H1 (cell line): Measurements from ENCODE around the gene RUSC2. TPM values are rescaled to one million over a fixed set of nuclear protein-coding genes. Genes with fewer than 3 reads are reported as not detected.

ENCODE experiments used
- CTCF ChIA-PET: fragments of 300-600 bp; sonication (Branson Sonifier 250); formaldehyde crosslinking; loops from one replicate; lab custom pipeline; 2021; ENCODE audit not compliant: partially characterized antibody; lab: Charles Lee
- POLR2A ChIA-PET: fragments of 300-600 bp; sonication (Branson Sonifier 250); formaldehyde crosslinking; loops from one replicate; lab custom pipeline; 2021; ENCODE audit warnings: inconsistent platforms; ENCODE audit not compliant: partially characterized antibody; lab: Charles Lee
- DNase-seq, 2 experiments: peaks; one replicate each; pipeline versions ENCODE4 v3.0.0 to v3.0.0-alpha.2; 2010 to 2022; ENCODE audit warnings: low spot score in 2 of 2, low read depth in 1 of 2, mixed read lengths in 1 of 2
- FAIRE-seq: peaks from 2 replicates; lab custom pipeline; 2011; peaks lifted over from hg19 to GRCh38; lab: Jason Lieb, UNC
- H2AFZ ChIP-seq: 2 replicates; pipeline ENCODE4 v1.8.1; 2012; ENCODE audit warnings: low read length, inconsistent platforms
- H2AK5ac ChIP-seq: 2 replicates; pipeline ENCODE4 v1.6.1; 2013; ENCODE audit warnings: low read depth, low read length
- H2BK120ac ChIP-seq: replicated peaks from 2 replicates; pipeline ENCODE3; 2013; ENCODE audit warnings: low read depth, low read length, inconsistent platforms
- H2BK12ac ChIP-seq: 2 replicates; pipeline ENCODE4 v1.6.1; 2013; ENCODE audit warnings: low read depth, low read length
- H2BK15ac ChIP-seq: 2 replicates; pipeline ENCODE4 v1.6.1; 2013; ENCODE audit warnings: low read length
- H2BK20ac ChIP-seq: 2 replicates; pipeline ENCODE4 v1.6.1; 2013; ENCODE audit warnings: low read length
- H2BK5ac ChIP-seq: 2 replicates; pipeline ENCODE4 v1.6.1; 2013; ENCODE audit warnings: low read depth, low read length
- H3K14ac ChIP-seq: 2 replicates; pipeline ENCODE4 v1.6.1; 2013; ENCODE audit warnings: inconsistent platforms; ENCODE audit not compliant: insufficient read length
- H3K18ac ChIP-seq: 2 replicates; pipeline ENCODE4 v1.6.1; 2013; ENCODE audit warnings: low read length; ENCODE audit errors: extremely low read depth
- H3K23ac ChIP-seq: 2 replicates; pipeline ENCODE4 v1.6.1; 2013; ENCODE audit warnings: inconsistent platforms; ENCODE audit not compliant: insufficient read length
- H3K23me2 ChIP-seq: 2 replicates; pipeline ENCODE4 v1.6.1; 2013; ENCODE audit warnings: low read depth, low read length
- H3K27ac ChIP-seq: 2 replicates; pipeline ENCODE4 v1.6.1; 2011; ENCODE audit warnings: low read depth, low read length, inconsistent platforms
- H3K27me3 ChIP-seq, 4 experiments: replicated peaks in 1 of 4; 1 replicate in 1 of 4; 2 replicates in 3 of 4; pipeline versions ENCODE4 v1.6.1 to v1.8.1; 2011 to 2013; ENCODE audit warnings: low read length in 3 of 4, mild to moderate bottlenecking in 3 of 4, inconsistent platforms in 2 of 4, mixed read lengths in 2 of 4, moderate library complexity in 1 of 4; ENCODE audit not compliant: control insufficient read depth in 3 of 4, insufficient read depth in 3 of 4; ENCODE audit errors: extremely low read depth in 1 of 4
- H3K36me3 ChIP-seq, 4 experiments: 2 replicates each; pipeline versions ENCODE4 v1.6.1 to v1.8.1; 2011 to 2013; ENCODE audit warnings: mild to moderate bottlenecking in 4 of 4, low read length in 3 of 4, moderate library complexity in 2 of 4, control low read depth in 1 of 4, inconsistent platforms in 1 of 4; ENCODE audit not compliant: insufficient read depth in 4 of 4, control insufficient read depth in 2 of 4
- H3K4ac ChIP-seq: replicated peaks from 2 replicates; pipeline ENCODE3; 2013; ENCODE audit warnings: low read length, low read depth, mixed read lengths, inconsistent platforms; ENCODE audit not compliant: insufficient read length
- H3K4me1 ChIP-seq, 4 experiments: replicated peaks in 1 of 4; 1 replicate in 1 of 4; 2 replicates in 3 of 4; pipeline versions ENCODE4 v1.6.1 to v1.8.1; 2011 to 2013; ENCODE audit warnings: low read length in 3 of 4, inconsistent platforms in 2 of 4, mixed read lengths in 1 of 4; ENCODE audit not compliant: insufficient read depth in 4 of 4, control insufficient read depth in 3 of 4
- H3K4me2 ChIP-seq, 2 experiments: 2 replicates each; pipeline versions ENCODE4 v1.6.1 to v1.8.1; 2011 to 2013; ENCODE audit warnings: low read depth in 2 of 2, low read length in 2 of 2, control low read depth in 1 of 2, inconsistent platforms in 1 of 2, mild to moderate bottlenecking in 1 of 2; ENCODE audit not compliant: insufficient read depth in 1 of 2
- H3K4me3 ChIP-seq, 4 experiments: fragments of 200-600, 300-600 bp in 1 of 4; sonication (generic), shearing (Covaris generic), sonication (Bioruptor Twin) in 1 of 4; 2 replicates each; pipeline versions ENCODE4 v1.5.1 to v1.8.1; 2011 to 2016; ENCODE audit warnings: low read length in 4 of 4, low read depth in 3 of 4, control low read depth in 2 of 4, inconsistent platforms in 2 of 4, mild to moderate bottlenecking in 2 of 4, mixed read lengths in 1 of 4, moderate library complexity in 1 of 4; ENCODE audit not compliant: insufficient read depth in 2 of 4; ENCODE audit errors: extremely low read depth in 1 of 4
- H3K56ac ChIP-seq: replicated peaks from 2 replicates; pipeline ENCODE3; 2013; ENCODE audit warnings: low read depth, mild to moderate bottlenecking, mixed read lengths, low read length, inconsistent platforms; ENCODE audit not compliant: insufficient read length
- H3K79me1 ChIP-seq: 2 replicates; pipeline ENCODE4 v1.6.1; 2013; ENCODE audit warnings: low read depth, low read length, control low read depth
- H3K79me2 ChIP-seq, 2 experiments: 2 replicates each; pipeline versions ENCODE4 v1.6.1 to v1.8.1; 2012 to 2013; ENCODE audit warnings: low read length in 2 of 2, mild to moderate bottlenecking in 2 of 2, inconsistent platforms in 1 of 2; ENCODE audit not compliant: insufficient read depth in 2 of 2, control insufficient read depth in 1 of 2
- H3K9ac ChIP-seq, 4 experiments: replicated peaks in 1 of 4; 1 replicate in 1 of 4; 2 replicates in 3 of 4; pipeline versions ENCODE4 v1.6.1 to v1.8.1; 2011 to 2013; ENCODE audit warnings: low read depth in 3 of 4, low read length in 3 of 4, control low read depth in 2 of 4, mild to moderate bottlenecking in 2 of 4, moderate library complexity in 2 of 4, inconsistent platforms in 1 of 4; ENCODE audit errors: extremely low read depth in 1 of 4
- H3K9me3 ChIP-seq, 2 experiments: 2 replicates each; pipeline versions ENCODE4 v1.6.1 to v1.8.1; 2012 to 2013; ENCODE audit warnings: mild to moderate bottlenecking in 2 of 2, moderate library complexity in 2 of 2, control low read depth in 1 of 2, inconsistent platforms in 1 of 2, low read depth in 1 of 2, low read length in 1 of 2, mixed read lengths in 1 of 2; ENCODE audit not compliant: insufficient read depth in 2 of 2
- H4K20me1 ChIP-seq, 2 experiments: replicated peaks in 1 of 2; 2 replicates each; pipeline versions ENCODE3 to v1.8.1; 2011 to 2013; ENCODE audit warnings: inconsistent platforms in 2 of 2, low read length in 2 of 2, mild to moderate bottlenecking in 1 of 2; ENCODE audit not compliant: insufficient read depth in 2 of 2, control insufficient read depth in 1 of 2
- H4K5ac ChIP-seq: 2 replicates; pipeline ENCODE4 v1.6.1; 2013; ENCODE audit warnings: low read length, low read depth, mixed read lengths, inconsistent platforms; ENCODE audit not compliant: insufficient read length
- H4K8ac ChIP-seq: 2 replicates; pipeline ENCODE4 v1.8.0; 2013; ENCODE audit warnings: mild to moderate bottlenecking, moderate library complexity, low read length, inconsistent platforms; ENCODE audit not compliant: insufficient read depth; ENCODE audit errors: extremely low read depth
- H4K91ac ChIP-seq: replicated peaks from 2 replicates; pipeline ENCODE3; 2013; ENCODE audit warnings: low read length, mixed read lengths, inconsistent platforms; ENCODE audit not compliant: insufficient read length
- ATF2 ChIP-seq: IDR thresholded peaks from 2 replicates; pipeline ENCODE4 v1.6.1; 2012; ENCODE audit warnings: low read length, inconsistent platforms
- CEBPB ChIP-seq: IDR thresholded peaks from 2 replicates; pipeline ENCODE4 v1.6.1; 2012; ENCODE audit warnings: low read depth, low read length
- EP300 ChIP-seq, 2 experiments: IDR thresholded peaks; 1 replicate in 1 of 2; 2 replicates in 1 of 2; pipeline ENCODE4 v1.6.1; 2011 to 2012; ENCODE audit warnings: low read depth in 2 of 2, low read length in 2 of 2, mild to moderate bottlenecking in 2 of 2, borderline replicate concordance in 1 of 2, inconsistent platforms in 1 of 2, moderate library complexity in 1 of 2
- POLR2A ChIP-seq, 2 experiments: IDR thresholded peaks; 1 replicate in 1 of 2; 2 replicates in 1 of 2; pipeline ENCODE4 v1.6.1; 2011; ENCODE audit warnings: low read depth in 2 of 2, low read length in 2 of 2, mild to moderate bottlenecking in 2 of 2; ENCODE audit errors: control extremely low read depth in 1 of 2
- RNF2 ChIP-seq: fragments of 200-900, 300-1000 bp; sonication (generic); IDR thresholded peaks from 2 replicates; pipeline ENCODE4 v1.7.1; 2016; ENCODE audit warnings: borderline replicate concordance, low read depth, mild to moderate bottlenecking, antibody characterized with exemption, low read length; ENCODE audit not compliant: poor library complexity, severe bottlenecking; ENCODE audit errors: missing control alignments
- RXRA ChIP-seq: IDR thresholded peaks from 2 replicates; pipeline ENCODE4 v1.6.1; 2011; ENCODE audit warnings: low read depth, mild to moderate bottlenecking, low read length, moderate library complexity; ENCODE audit not compliant: insufficient read depth
- SIN3A ChIP-seq, 2 experiments: IDR thresholded peaks in 1 of 2; conservative IDR thresholded peaks in 1 of 2; 2 replicates each; pipeline ENCODE4 v1.6.1; 2011 to 2012; ENCODE audit warnings: low read length in 2 of 2, improper control_type of control experiment in 1 of 2, low read depth in 1 of 2, mild to moderate bottlenecking in 1 of 2
- SP1 ChIP-seq: IDR thresholded peaks from 2 replicates; pipeline ENCODE4 v1.6.1; 2011; ENCODE audit warnings: low read depth, low read length
- SP2 ChIP-seq: IDR thresholded peaks from 2 replicates; pipeline ENCODE4 v1.6.1; 2012; ENCODE audit warnings: mild to moderate bottlenecking, low read length, inconsistent platforms
- TEAD4 ChIP-seq: IDR thresholded peaks from 2 replicates; pipeline ENCODE4 v1.6.1; 2012; ENCODE audit warnings: low read depth, low read length, inconsistent platforms, mixed read lengths
- WGBS, 2 experiments: shearing (Covaris generic) in 1 of 2; methylation state at CpG; one replicate each; pipeline versions ENCODE4 v1.1.6 to v1.1.7; 2013 to 2015; ENCODE audit warnings: low lambda C conversion rate in 2 of 2, mixed read lengths in 2 of 2, inconsistent platforms in 1 of 2, low coverage in 1 of 2, missing lambda C conversion rate in 1 of 2; ENCODE audit not compliant: insufficient replicate concordance in 2 of 2, insufficient coverage in 1 of 2, insufficient read length in 1 of 2; ENCODE audit errors: extremely low coverage in 1 of 2, missing lambda C conversion rate in 1 of 2; 5-methylcytosine and 5-hydroxymethylcytosine counted together
- polyA plus RNA-seq, 7 experiments: library from polyadenylated mRNA; depleted of rRNA in 3 of 7; stranded (reverse) in 5 of 7; unstranded in 2 of 7; fragments of >200 nt in 5 of 7; fragments of 200-250 nt in 2 of 7; gene quantifications; 1 replicate in 5 of 7; 2 replicates in 1 of 7; 4 replicates in 1 of 7; pipeline versions ENCODE4 v1.2.1 to v1.2.3, GENCODE V29; 2011 to 2013; ENCODE audit warnings: missing spikeins in 2 of 7, mixed read lengths in 2 of 7
- total RNA-seq: library from RNA; stranded (reverse); fragmentation: NEBNext Ultra II Directional; extraction: Animal tissue kit (Norgen Biotek cat#: 25700); gene quantifications from 2 replicates; pipeline ENCODE4 v1.2.1, GENCODE V29; 2021

RUSC2 gene
- total and polyA plus RNA-seq, 2 of the 8 experiments (the other 6 are each of a cell fraction or from before 2014, with no cell fraction given): 4.2 to 7.9 TPM

- no peak overlapping the region for H2AK5ac ChIP-seq
- ChIA-PET POLR2A (no interaction called here), CTCF (no interaction called here)
- H3K14ac ChIP-seq: no peak overlapping the region
- H3K36me3 ChIP-seq: no peaks in the 10 kb centered on the region
- no peak overlapping the region for H3K4me2 ChIP-seq
- FAIRE-seq (no peak), DNase-seq (no peak)
- no peak overlapping the region for H3K18ac ChIP-seq
- H3K79me1 ChIP-seq: no peaks in the 10 kb centered on the region
- H3K23ac ChIP-seq: no peak overlapping the region
- H2BK15ac ChIP-seq: no peak overlapping the region
- H4K20me1 ChIP-seq: no peaks in the 10 kb centered on the region
- no peaks in the 10 kb centered on the region for H3K23me2 ChIP-seq
- no peak overlapping the region for H4K5ac ChIP-seq
- no peaks in the 10 kb centered on the region for H3K27me3 ChIP-seq
- no peaks in the 10 kb centered on the region for H3K4me1 ChIP-seq
- H2AFZ ChIP-seq: no peak overlapping the region
- no peaks in the 10 kb centered on the region for H3K9me3 ChIP-seq
- no peak overlapping the region for H4K8ac ChIP-seq
- H2BK12ac ChIP-seq: no peak overlapping the region
- H3K4me3 ChIP-seq: no peak overlapping the region
- 85% methylated on average over 2 of the region's 2 CpGs; no CpG with 5 or more reads in 1 of the 2 experiments for WGBS, 2 experiments
- H4K91ac ChIP-seq: no peak overlapping the region
- TF ChIP-seq RXRA (no peak), ATF2 (no peak), RNF2 (no peak), CEBPB (no peak), SIN3A (conservative IDR thresholded peaks at IDR 0.05 in 1 of 2, IDR thresholded peaks at IDR 0.05 in 1 of 2; ENCODE audit: low read depth in 1 of 2, low read length in 2 of 2) (no peak), EP300 (IDR thresholded peaks at IDR 0.05; ENCODE audit: borderline replicate concordance in 1 of 2, low read depth in 2 of 2, low read length in 2 of 2) (no peak), TEAD4 (no peak), POLR2A (IDR thresholded peaks at IDR 0.05; ENCODE audit: control extremely low read depth in 1 of 2, low read depth in 2 of 2, low read length in 2 of 2) (no peak), SP2 (no peak), SP1 (no peak)
- no peak overlapping the region for H3K27ac ChIP-seq
- H2BK5ac ChIP-seq: no peak overlapping the region
- 0 out of 4 replicates have a peak, but pooled peaks cover 0 to under 1% of the 10 kb centered on the region in 2 experiments for H3K79me2 ChIP-seq
- H3K4ac ChIP-seq: no peak overlapping the region
- no peak overlapping the region for H3K56ac ChIP-seq
- H2BK120ac ChIP-seq: no peak overlapping the region
- no peak overlapping the region for H3K9ac ChIP-seq
- no peak overlapping the region for H2BK20ac ChIP-seq
Measured at GRCh38 chr9:35499701-35500030, 9.8 kb downstream of the RUSC2 start.
